Activated CD8-positive, alpha-beta T cell treated with anti-CD3 and anti-CD28 coated beads, Interleukin-2, amount 10 ng/mL, durations not matched to agents 7 days and 5 days (primary cell): ENCODE data around the gene PCMT1. TPM values are rescaled to one million over a fixed set of nuclear protein-coding genes. Genes with fewer than 3 reads are reported as not detected.

Experiments used
- ATAC-seq: fragments of 150-1000 bp; cut with Tn5 transposase; one replicate; pipeline ENCODE4 v1.10.0; 2021; ENCODE audit warnings: moderate library complexity
- CTCF ChIA-PET: fragments of 350-600 bp; sonication (Branson Sonifier 250); formaldehyde crosslinking; loops from one replicate; lab custom pipeline; 2021; ENCODE audit warnings: antibody characterized with exemption; lab: Charles Lee
- POLR2A ChIA-PET: fragments of 350-600 bp; sonication (Branson Sonifier 250); formaldehyde crosslinking; loops from one replicate; lab custom pipeline; 2021; ENCODE audit warnings: antibody characterized with exemption; lab: Charles Lee
- DNase-seq: peaks from one replicate; pipeline ENCODE4 v3.0.0-alpha.2; 2020
- H3K27ac Mint-ChIP-seq: one replicate; pipeline ENCODE4 v1.8.0; 2021; ENCODE audit warnings: mild to moderate bottlenecking, mixed read lengths
- H3K27me3 Mint-ChIP-seq: one replicate; pipeline ENCODE4 v1.8.0; 2021; ENCODE audit warnings: low read depth, mixed read lengths
- H3K36me3 Mint-ChIP-seq: one replicate; pipeline ENCODE4 v1.8.0; 2021; ENCODE audit warnings: low read depth, mixed read lengths
- H3K4me1 Mint-ChIP-seq: one replicate; pipeline ENCODE4 v1.8.0; 2021; ENCODE audit warnings: low read depth, mixed read lengths
- H3K4me3 Mint-ChIP-seq: one replicate; pipeline ENCODE4 v1.8.0; 2021; ENCODE audit warnings: mild to moderate bottlenecking, mixed read lengths
- H3K9me3 Mint-ChIP-seq: one replicate; pipeline ENCODE4 v1.8.0; 2022; ENCODE audit warnings: mixed read lengths; ENCODE audit not compliant: insufficient read depth
- total RNA-seq, 2 experiments: library from RNA; stranded (reverse); gene quantifications; one replicate each; pipeline ENCODE4 v1.2.3, GENCODE V29; 2021

The PCMT1 gene
- total RNA-seq, 2 experiments from 2014 or later = 102 to 104 TPM

DNA sequence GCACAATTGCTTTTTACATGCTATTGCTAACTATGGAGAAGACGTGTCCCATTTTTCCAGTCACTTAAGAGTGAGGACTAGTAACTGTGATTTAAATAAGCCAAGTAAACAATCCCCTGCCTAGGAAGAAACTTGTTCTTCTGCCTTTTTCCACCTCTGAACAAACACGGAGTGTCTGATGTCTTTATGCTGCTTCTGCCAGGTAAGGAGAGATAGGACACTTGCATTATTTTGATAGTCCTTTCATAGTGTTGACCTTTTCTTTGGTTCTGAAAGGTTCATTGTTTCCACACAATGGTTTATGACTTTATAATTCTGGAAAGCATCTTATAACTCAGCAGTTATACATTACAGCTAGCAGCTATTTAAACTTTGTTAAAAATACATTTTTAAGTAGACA, 106.2 kb downstream of the PCMT1 start:
- Mint-ChIP-seq H3K9me3 (no peaks in the 10 kb centered on the region), H3K27ac (no peak overlapping the region), H3K36me3 (no peaks in the 10 kb centered on the region), H3K4me3 (no peak overlapping the region), H3K4me1 (peaks cover 20% of the 10 kb centered on the region), H3K27me3 (peaks cover 26% of the 10 kb centered on the region)
- no peak for DNase-seq
- ChIA-PET CTCF (interaction anchor here (1.2 to 2.0 kb wide), 2 partner anchors 10 to 21 kb away, joined by 3 to 6 read pairs; no protein-coding TSS in a partner anchor), POLR2A (no interaction called here)
- ATAC-seq = no peak

- H3K4me3 Mint-ChIP-seq = no peak overlapping the region
- H3K27ac Mint-ChIP-seq = no peak overlapping the region
- H3K4me1 Mint-ChIP-seq = peaks cover 17% of the 10 kb centered on the region
- H3K36me3 Mint-ChIP-seq = no peaks in the 10 kb centered on the region
- ATAC-seq (no peak), DNase-seq (no peak)
- ChIA-PET CTCF (interaction anchor here (1.2 to 2.0 kb wide), 2 partner anchors 9 to 21 kb away, joined by 3 to 6 read pairs; no protein-coding TSS in a partner anchor), POLR2A (interaction anchor here (1.2 kb wide), 1 partner anchor 11 kb away, joined by 3 read pairs; no protein-coding TSS in a partner anchor)
- no peaks in the 10 kb centered on the region for H3K9me3 Mint-ChIP-seq
- peaks cover 26% of the 10 kb centered on the region for H3K27me3 Mint-ChIP-seq
These were observed 106.9 kb downstream of the PCMT1 start for GRCh38 chr6:149856256-149856994.

DNA sequence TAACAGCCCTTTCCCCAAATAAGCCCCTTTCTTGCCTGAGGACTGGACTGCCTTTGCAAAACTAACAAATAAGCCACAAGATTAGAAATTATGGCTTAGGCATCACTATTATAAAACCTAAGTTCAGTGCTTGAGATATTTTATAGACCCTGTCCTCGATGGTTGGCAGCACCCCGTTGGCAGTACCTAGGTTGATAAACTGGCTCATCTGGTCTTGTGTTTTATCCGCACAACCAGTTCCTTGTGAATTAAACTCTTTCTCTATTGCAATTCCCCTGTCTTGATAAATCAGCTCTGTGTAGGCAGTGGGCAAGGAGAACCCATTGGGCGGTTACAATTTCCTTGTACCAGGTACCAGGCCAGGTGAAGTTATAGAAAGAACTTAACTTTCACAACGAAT, 108.0 kb downstream of the PCMT1 start:
- ATAC-seq (no peak), DNase-seq (no peak)
- H3K36me3 Mint-ChIP-seq = no peaks in the 10 kb centered on the region
- peaks cover 6% of the 10 kb centered on the region for H3K4me1 Mint-ChIP-seq
- H3K4me3 Mint-ChIP-seq = no peak overlapping the region
- POLR2A ChIA-PET = no interaction called here
- peaks cover 30% of the 10 kb centered on the region for H3K27me3 Mint-ChIP-seq
- no peak overlapping the region for H3K27ac Mint-ChIP-seq
- no peaks in the 10 kb centered on the region for H3K9me3 Mint-ChIP-seq
- CTCF ChIA-PET = interaction anchor here (2.0 kb wide), 1 partner anchor 8 kb away, joined by 6 read pairs; no protein-coding TSS in a partner anchor

GRCh38 chr6:149859368-149859767, 109.8 kb downstream of the PCMT1 start:
- H3K9me3 Mint-ChIP-seq = no peaks in the 10 kb centered on the region
- no peaks in the 10 kb centered on the region for H3K36me3 Mint-ChIP-seq
- DNase-seq (no peak), ATAC-seq (no peak)
- H3K27me3 Mint-ChIP-seq = peaks cover 34% of the 10 kb centered on the region
- CTCF ChIA-PET = interaction anchor here (0.8 kb wide), 1 partner anchor 19 kb away, joined by 3 read pairs; no protein-coding TSS in a partner anchor
- H3K4me1 Mint-ChIP-seq = peaks cover 5% of the 10 kb centered on the region
- H3K4me3 Mint-ChIP-seq = no peak overlapping the region
- H3K27ac Mint-ChIP-seq = no peak overlapping the region
- POLR2A ChIA-PET = no interaction called here

DNA sequence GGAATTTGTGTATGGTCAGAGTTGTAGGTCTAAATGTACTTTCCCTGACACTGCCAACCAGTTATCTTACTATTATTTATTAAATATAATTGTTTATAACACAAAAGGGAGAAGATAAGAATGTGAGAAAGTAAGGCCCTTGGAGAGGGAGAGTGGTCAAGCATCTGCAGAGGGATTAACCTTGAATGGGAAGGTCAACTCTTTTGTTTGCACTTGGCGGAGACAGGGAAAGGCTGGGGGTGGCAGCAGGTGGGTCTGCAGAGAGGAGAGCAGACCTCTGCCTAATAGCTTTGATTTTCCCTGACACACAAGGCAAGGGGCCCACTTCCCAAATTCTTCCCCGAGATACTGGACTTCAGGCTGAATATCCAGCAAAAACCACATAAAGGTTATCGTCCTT, 110.4 kb downstream of the PCMT1 start:
- Mint-ChIP-seq H3K27me3 (peaks cover 30% of the 10 kb centered on the region), H3K4me3 (no peak overlapping the region), H3K9me3 (no peaks in the 10 kb centered on the region), H3K27ac (no peak overlapping the region), H3K4me1 (peaks cover 9% of the 10 kb centered on the region), H3K36me3 (no peaks in the 10 kb centered on the region)
- POLR2A ChIA-PET = no interaction called here
- no peak for DNase-seq
- ATAC-seq = no peak
- CTCF ChIA-PET = no interaction called here

DNA sequence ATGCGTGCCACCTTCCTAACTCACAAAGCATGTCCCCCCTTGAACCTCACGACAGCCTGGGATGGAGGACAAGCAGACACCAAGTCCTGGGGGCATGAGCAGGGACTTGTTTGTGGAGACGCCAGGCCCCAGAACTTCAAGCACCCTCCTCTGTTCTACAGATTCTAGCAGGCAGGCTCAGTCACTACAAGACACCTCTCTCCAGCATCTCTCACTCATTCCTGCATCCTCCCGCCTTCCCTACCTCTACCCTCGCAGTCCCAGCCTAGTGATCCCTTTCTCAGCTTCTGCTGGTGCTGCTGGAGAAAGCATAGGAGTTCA, 110.9 kb downstream of the PCMT1 start:
- CTCF ChIA-PET = no interaction called here
- ATAC-seq = no peak
- H3K4me3 Mint-ChIP-seq = no peak overlapping the region
- POLR2A ChIA-PET = no interaction called here
- H3K27me3 Mint-ChIP-seq = peaks cover 30% of the 10 kb centered on the region
- H3K27ac Mint-ChIP-seq = no peak overlapping the region
- no peaks in the 10 kb centered on the region for H3K9me3 Mint-ChIP-seq
- DNase-seq = no peak
- no peaks in the 10 kb centered on the region for H3K36me3 Mint-ChIP-seq
- peaks cover 11% of the 10 kb centered on the region for H3K4me1 Mint-ChIP-seq

Other genes with a start within 250 kb of the PCMT1 start
- 10 to 100 TPM; 17.4 to 18.5 TPM for gene PPIL4, start 203.7 kb upstream of the PCMT1 start, total RNA-seq
- 10 to 100 TPM; 17.8 to 18.6 TPM for gene GINM1, start 183.4 kb upstream of the PCMT1 start, total RNA-seq
- gene KATNA1, start 101.0 kb upstream of the PCMT1 start, total RNA-seq = 10 to 100 TPM; 27.2 to 28.6 TPM
- 10 to 100 TPM; 33.2 to 33.9 TPM for gene LATS1, start 31.6 kb upstream of the PCMT1 start, total RNA-seq
- gene NUP43, start 3.2 kb upstream of the PCMT1 start, total RNA-seq = 10 to 100 TPM; 67.7 to 69.4 TPM
- gene LRP11, start 114.6 kb downstream of the PCMT1 start, total RNA-seq = 1 to 10 TPM; 1.4 to 2.2 TPM
- not detected for gene RAET1E, start 148.4 kb downstream of the PCMT1 start, total RNA-seq
- gene RAET1G, start 173.4 kb downstream of the PCMT1 start, total RNA-seq = not detected
- gene ULBP2, start 192.3 kb downstream of the PCMT1 start, total RNA-seq = under 1 TPM; 0.40 to 0.60 TPM
- gene ULBP1, start 214.2 kb downstream of the PCMT1 start, total RNA-seq = under 1 TPM; 0.65 to 0.71 TPM